DOHH2 (cell line): ENCODE data around the gene AGK.

Source experiments
- CTCF ChIP-seq: fragments of 200-600 bp; sonication (generic); IDR thresholded peaks from one replicate; pipeline ENCODE4 v1.5.1; 2014; ENCODE audit warnings: antibody characterized with exemption, mild to moderate bottlenecking, low read depth, low read length; ENCODE audit not compliant: poor library complexity, severe bottlenecking
- EZH2phosphoT487 ChIP-seq: fragments of 200-600 bp; sonication (generic); IDR thresholded peaks from 2 replicates; pipeline ENCODE4 v1.6.1; 2017; ENCODE audit warnings: borderline replicate concordance, mild to moderate bottlenecking, antibody characterized with exemption, low read length, moderate library complexity, mixed read lengths

GRCh38 chr7:141549582-141549981 is 1.6 kb upstream of the AGK start:
- no peak for TF ChIP-seq CTCF
- TF ChIP-seq EZH2phosphoT487 = no peak
